Motor neuron (in vitro differentiated cells): ENCODE results near the gene LRRC4C. TPM values are rescaled to one million over a fixed set of nuclear protein-coding genes. Genes with fewer than 3 reads are reported as not detected.
"Not testable (repeated sequence)": the region's sequence is repeated elsewhere in the genome, so short reads cannot be mapped to it uniquely, and the experiment has no call there.

Experiments
- ATAC-seq, 8 experiments: fragments of 200-7000 bp; cut with Tn5 transposase; replicated peaks in 6 of 8; 2 replicates each; pipeline ENCODE4 v1.8.0; 2021; ENCODE audit warnings: mild to moderate bottlenecking in 8 of 8, moderate library complexity in 8 of 8
- H3K27ac ChIP-seq, 2 donors: fragments of 250-450 bp; sonication (Bioruptor Pico); 2 replicates each; pipeline ENCODE4 v1.9.0; 2021; ENCODE audit warnings: antibody characterized with exemption in 2 of 2, mild to moderate bottlenecking in 2 of 2, moderate library complexity in 1 of 2
- H3K4me1 ChIP-seq, 2 donors: fragments of 250-450 bp; sonication (Bioruptor Pico); replicated peaks in 1 of 2; 2 replicates each; pipeline ENCODE4 v1.6.1; 2021; ENCODE audit warnings: antibody characterized with exemption in 2 of 2, mild to moderate bottlenecking in 2 of 2, moderate library complexity in 1 of 2
- H3K4me3 ChIP-seq, 5 donors: fragments of 250-450 bp; sonication (Bioruptor Pico); 2 replicates each; pipeline ENCODE4 v1.9.0; 2021; ENCODE audit warnings: antibody characterized with exemption in 5 of 5, mild to moderate bottlenecking in 5 of 5, moderate library complexity in 4 of 5
- WGBS, 10 experiments: fragments of 450-650 bp; shearing (Covaris generic); methylation state at CpG; one replicate each; pipeline ENCODE4 v1.0.0; 2022; 5-methylcytosine and 5-hydroxymethylcytosine counted together
- in situ Hi-C, 9 experiments: fragments of 400-800 bp; cut with MboI; loops; one replicate each; pipeline ENCODE4 v1.15.0; 2021; ENCODE audit warnings: low sequenced_read_pairs in 9 of 9, low pct_unique_long_range_greater_than_20kb in 2 of 9; ENCODE audit not compliant: unreplicated experiment in 9 of 9
- total RNA-seq, 8 experiments: library from RNA; unstranded; fragments of 300-600 nt; gene quantifications; 2 replicates each; pipeline versions ENCODE4 v1.2.3 to v1.2.4, GENCODE V29; 2022

The LRRC4C gene
- total RNA-seq, 8 experiments from 2014 or later = 0.51 to 28.2 (median 12.8) TPM

- peaks cover 0 to 5% of the 10 kb centered on the region in 2 donors for H3K4me1 ChIP-seq
- no peak overlapping the region for H3K4me3 ChIP-seq
- in situ Hi-C loops = no loop called here
- WGBS, 10 experiments = 0 to 100% (median 88%) methylated on average over 2 to 3 of the region's 3 CpGs
- ATAC-seq = no peak
- no peak overlapping the region for H3K27ac ChIP-seq
Observed at GRCh38 chr11:41051919-41052635, 407.4 kb downstream of the LRRC4C start.

GRCh38 chr11:41050791-41051190, 408.7 kb downstream of the LRRC4C start:
- Histone ChIP-seq H3K27ac (no peak overlapping the region), H3K4me1 (peaks cover 0 to 5% of the 10 kb centered on the region in 2 donors), H3K4me3 (no peak overlapping the region)
- in situ Hi-C loops = no loop called here
- ATAC-seq = no peak

GRCh38 chr11:41047229-41047628, 412.2 kb downstream of the LRRC4C start:
- in situ Hi-C loops = no loop called here
- Histone ChIP-seq H3K4me1 (peaks cover 0 to 13% of the 10 kb centered on the region in 2 donors), H3K27ac (no peak overlapping the region), H3K4me3 (no peak overlapping the region)
- no peak for ATAC-seq

GRCh38 chr11:41045266-41045665, 414.2 kb downstream of the LRRC4C start:
- no peak for ATAC-seq
- 6 to 89% (median 78%) methylated on average over 1 to 5 of the region's 5 CpGs; no CpG with 5 or more reads in 2 of the 10 experiments for WGBS, 10 experiments
- in situ Hi-C loops = no loop called here
- Histone ChIP-seq H3K4me3 (no peak overlapping the region), H3K4me1 (peaks cover 0 to 13% of the 10 kb centered on the region in 2 donors), H3K27ac (no peak overlapping the region)

- no peak overlapping the region for H3K4me3 ChIP-seq
- 0 to 100% (median 60%) methylated on average over 1 to 2 of the region's 2 CpGs for WGBS, 10 experiments
- H3K27ac ChIP-seq = no peak overlapping the region
- in situ Hi-C loops = no loop called here
- ATAC-seq = no peak
- peaks cover 0 to 13% of the 10 kb centered on the region in 2 donors for H3K4me1 ChIP-seq
Observed at GRCh38 chr11:41044747-41045146, 414.7 kb downstream of the LRRC4C start.

GRCh38 chr11:41042688-41043087, 416.8 kb downstream of the LRRC4C start:
- no peak overlapping the region for H3K27ac ChIP-seq
- H3K4me3 ChIP-seq = no peak overlapping the region
- in situ Hi-C loops = no loop called here
- ATAC-seq = no peak
- 0 to 100% (median 73%) methylated on average over 1 to 3 of the region's 3 CpGs for WGBS, 10 experiments
- peaks cover 0 to 13% of the 10 kb centered on the region in 2 donors for H3K4me1 ChIP-seq

GRCh38 chr11:41040474-41040873, 419.0 kb downstream of the LRRC4C start:
- no peak for ATAC-seq
- 0 to 100% (median 11%) methylated on average over 1 of the region's 1 CpG; no CpG with 5 or more reads in 3 of the 10 experiments for WGBS, 10 experiments
- Histone ChIP-seq H3K4me3 (no peak overlapping the region), H3K27ac (no peak overlapping the region), H3K4me1 (peaks cover 0 to 10% of the 10 kb centered on the region in 2 donors)
- in situ Hi-C loops = no loop called here

- ATAC-seq = no peak
- no peak overlapping the region for H3K4me3 ChIP-seq
Observed at GRCh38 chr11:41039592-41039991, 419.9 kb downstream of the LRRC4C start.

GRCh38 chr11:41031551-41032060, 427.8 kb downstream of the LRRC4C start:
- 0 to 100% (median 85%) methylated on average over 1 of the region's 1 CpG; no CpG with 5 or more reads in 2 of the 10 experiments for WGBS, 10 experiments
- ATAC-seq = no peak
- Histone ChIP-seq H3K27ac (no peak overlapping the region), H3K4me1 (no peaks in the 10 kb centered on the region), H3K4me3 (no peak overlapping the region)
- in situ Hi-C loops = no loop called here

More at GRCh38 chr11:41039592-41039991, 419.9 kb downstream of the LRRC4C start:
- 39 to 93% (median 78%) methylated on average over 1 to 8 of the region's 8 CpGs; no CpG with 5 or more reads in 1 of the 10 experiments for WGBS, 10 experiments
- no peak overlapping the region for H3K27ac ChIP-seq
- H3K4me1 ChIP-seq = peaks cover 0 to 8% of the 10 kb centered on the region in 2 donors
- in situ Hi-C loops = no loop called here

GRCh38 chr11:41020259-41020658, 439.2 kb downstream of the LRRC4C start:
- Histone ChIP-seq H3K4me3 (no peak overlapping the region), H3K4me1 (no peaks in the 10 kb centered on the region), H3K27ac (no peak overlapping the region)
- in situ Hi-C loops = no loop called here
- peak in 3 of 8 experiments; percentile 34 to 96 (median 65) for ATAC-seq
- WGBS, 10 experiments = 0 to 100% (median 85%) methylated on average over 1 to 4 of the region's 4 CpGs; no CpG with 5 or more reads in 1 of the 10 experiments

- H3K4me1 ChIP-seq, in situ Hi-C loops, H3K4me3 ChIP-seq, ATAC-seq, H3K27ac ChIP-seq: not testable (repeated sequence)
Observed at GRCh38 chr11:41019666-41020065, 439.8 kb downstream of the LRRC4C start.

GRCh38 chr11:41018224-41018623, 441.2 kb downstream of the LRRC4C start:
- no peak overlapping the region for H3K27ac ChIP-seq
- in situ Hi-C loops = no loop called here
- no peak for ATAC-seq
- WGBS, 10 experiments = 0 to 67% (median 35%) methylated on average over 1 to 3 of the region's 3 CpGs
- H3K4me3 ChIP-seq = no peak overlapping the region
- H3K4me1 ChIP-seq = no peaks in the 10 kb centered on the region

- H3K27ac ChIP-seq = no peak overlapping the region
- no peak overlapping the region for H3K4me3 ChIP-seq
- no peaks in the 10 kb centered on the region for H3K4me1 ChIP-seq
- in situ Hi-C loops = no loop called here
- no peak for ATAC-seq
- WGBS, 10 experiments = 0 to 100% (median 60%) methylated on average over 2 of the region's 2 CpGs; no CpG with 5 or more reads in 2 of the 10 experiments
Observed at GRCh38 chr11:41010361-41011050, 448.9 kb downstream of the LRRC4C start.
